ENCODE data around the gene ODAD2.

ODAD2 gene

DNA sequence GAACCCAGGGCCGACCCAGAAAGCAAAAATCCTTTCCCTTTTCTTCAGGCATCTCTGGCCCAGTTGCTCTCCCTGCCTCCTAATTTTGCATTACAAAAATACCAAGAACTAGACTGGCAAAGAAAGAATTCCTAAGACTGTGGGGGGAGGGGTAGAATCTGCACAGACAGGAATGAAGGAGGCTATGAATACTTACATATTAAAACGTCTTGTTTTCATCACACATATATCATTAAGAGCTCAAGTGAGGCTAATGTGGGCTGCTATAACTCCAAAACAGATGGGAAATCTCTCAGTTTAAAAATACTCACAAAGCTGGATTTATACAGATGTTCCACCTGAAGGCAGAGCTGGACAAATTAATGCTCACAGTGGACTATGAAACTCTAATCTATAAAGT is 224.0 kb downstream of the ODAD2 start:
- in situ Hi-C loops (cut with MboI; ENCODE audit: low sequenced_read_pairs) = no loop called here

DNA sequence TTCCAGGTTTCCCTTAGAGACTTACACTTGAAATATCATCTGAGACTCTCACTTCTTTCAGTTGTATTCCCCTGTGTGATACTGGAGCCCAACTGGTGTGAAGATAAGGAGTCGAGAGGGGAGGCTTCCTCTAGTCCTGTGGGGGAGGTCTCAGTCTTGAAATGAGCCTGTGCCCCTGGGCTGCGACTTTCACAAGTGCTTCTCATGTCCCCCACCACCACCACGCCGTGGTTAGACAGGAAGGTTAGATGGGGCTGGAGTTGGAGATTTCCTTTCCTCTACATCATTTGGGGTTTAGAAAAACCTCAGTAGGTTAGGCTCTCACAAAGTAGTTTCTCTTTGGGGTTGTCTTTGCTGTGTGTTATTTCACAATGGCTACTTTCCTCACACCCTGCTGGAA is 227.6 kb downstream of the ODAD2 start:
- in situ Hi-C loops (cut with MboI; ENCODE audit: low sequenced_read_pairs) = no loop called here

DNA sequence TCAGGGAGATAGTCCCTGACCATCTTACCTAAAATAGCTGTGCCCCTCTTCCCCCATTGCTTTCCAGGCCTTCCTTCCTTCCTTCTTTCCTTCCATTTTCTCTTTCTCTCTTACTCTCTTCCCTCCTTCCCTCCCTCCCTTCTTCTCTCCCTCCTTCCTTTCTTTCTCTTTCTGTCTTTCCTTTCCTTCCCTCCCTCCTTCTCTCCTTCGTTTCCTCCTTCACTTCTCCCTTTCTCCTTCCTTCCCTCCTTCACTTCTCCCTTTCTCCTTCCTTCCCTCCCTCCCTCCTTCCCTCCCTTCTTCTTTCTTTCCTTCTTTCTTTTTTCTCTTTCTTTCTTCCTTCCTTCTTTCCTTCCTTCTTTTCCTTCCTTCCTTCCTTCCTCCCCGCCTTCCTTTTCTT is 228.7 kb downstream of the ODAD2 start:
- in situ Hi-C loops (cut with MboI; ENCODE audit: low sequenced_read_pairs) = no loop called here

All from HL-60/S4 (cell line).